ENCODE measurements around the gene FAIM2.

FAIM2 gene

GRCh38 chr12:49828133-49829091, 75.3 kb downstream of the FAIM2 start, which contains the start of gene NCKAP5L (continued):
- TF ChIP-seq ZNF76 (tag by site-specific recombination; IDR thresholded peaks at IDR 0.05; ENCODE audit: borderline replicate concordance, low read depth) (no peak), ZNF677 (tag by site-specific recombination; IDR thresholded peaks at IDR 0.05) (no peak), ZFP37 (tag by site-specific recombination; IDR thresholded peaks at IDR 0.05) (no peak; the same call in 1 of the 2 replicates), GLI4 (tag by site-specific recombination; IDR thresholded peaks at IDR 0.05) (no peak), ZNF626 (tag by site-specific recombination; IDR thresholded peaks at IDR 0.05) (no peak), AEBP2 (tag by site-specific recombination; IDR thresholded peaks at IDR 0.05; ENCODE audit: borderline replicate concordance) (no peak), PRDM2 (tag by site-specific recombination; IDR thresholded peaks at IDR 0.05; ENCODE audit: borderline replicate concordance) (no peak), ZSCAN30 (tag by site-specific recombination; IDR thresholded peaks at IDR 0.05) (no peak), ZNF366 (tag by site-specific recombination; conservative IDR thresholded peaks at IDR 0.05) (no peak), ZNF112 (tag by site-specific recombination; IDR thresholded peaks at IDR 0.05) (no peak), SETDB1 (IDR thresholded peaks at IDR 0.05; ENCODE audit: insufficient read length, low read length) (no peak), BCL6B (tag by site-specific recombination; IDR thresholded peaks at IDR 0.05) (no peak), GLI2 (tag by site-specific recombination; IDR thresholded peaks at IDR 0.05; ENCODE audit: borderline replicate concordance, low read depth) (no peak), ZNF639 (tag by site-specific recombination; IDR thresholded peaks at IDR 0.05) (peak; percentile 49; the same call in 1 of the 2 replicates), ZSCAN18 (tag by site-specific recombination; IDR thresholded peaks at IDR 0.05) (no peak), ZNF2 (tag by site-specific recombination; IDR thresholded peaks at IDR 0.05) (peak; percentile 40; the same call in 1 of the 2 replicates), ZNF248 (tag by site-specific recombination; IDR thresholded peaks at IDR 0.05) (no peak), ZNF175 (tag by site-specific recombination; IDR thresholded peaks at IDR 0.05) (no peak), ZBTB11 (tag by site-specific recombination; conservative IDR thresholded peaks at IDR 0.05; ENCODE audit: low read depth) (peak; percentile 66), ZNF488 (tag by site-specific recombination; IDR thresholded peaks at IDR 0.05) (no peak), ZNF239 (tag by site-specific recombination; IDR thresholded peaks at IDR 0.05) (no peak), ZBTB20 (tag by site-specific recombination; IDR thresholded peaks at IDR 0.05) (peak; percentile 89)

Measured in HEK293 (cell line).